ENCODE measurements around the gene IQCN.

DNA sequence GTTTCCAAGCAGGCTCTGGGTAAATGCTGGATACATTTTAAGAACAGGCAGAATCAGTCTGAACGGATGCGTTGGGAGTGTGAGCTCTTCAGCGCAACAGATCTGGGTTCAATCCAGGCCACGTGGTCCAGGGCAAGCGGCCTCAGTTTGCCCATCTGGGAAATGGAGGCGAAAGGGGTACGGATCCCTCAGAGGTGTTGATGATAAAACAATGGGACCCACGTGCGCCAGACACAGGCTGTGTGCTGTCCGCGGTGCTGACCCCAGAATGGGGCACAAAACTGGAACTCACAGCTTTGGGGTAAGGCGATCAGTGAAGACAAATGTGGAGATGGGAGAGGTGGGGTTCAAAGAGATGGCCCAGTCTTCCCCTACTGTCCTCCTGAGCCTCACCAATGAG, 34.9 kb downstream of the IQCN start:
- no peak for TF ChIP-seq ZBTB7A (IDR thresholded peaks at IDR 0.05; ENCODE audit: low read depth)
- no peak for TF ChIP-seq EGR1 (IDR thresholded peaks at IDR 0.05)
- TF ChIP-seq RAD21 (IDR thresholded peaks at IDR 0.05; ENCODE audit: low read depth): no peak
- no peak for TF ChIP-seq EP300 (IDR thresholded peaks at IDR 0.05; ENCODE audit: borderline replicate concordance)
- TF ChIP-seq, protein P1, sequence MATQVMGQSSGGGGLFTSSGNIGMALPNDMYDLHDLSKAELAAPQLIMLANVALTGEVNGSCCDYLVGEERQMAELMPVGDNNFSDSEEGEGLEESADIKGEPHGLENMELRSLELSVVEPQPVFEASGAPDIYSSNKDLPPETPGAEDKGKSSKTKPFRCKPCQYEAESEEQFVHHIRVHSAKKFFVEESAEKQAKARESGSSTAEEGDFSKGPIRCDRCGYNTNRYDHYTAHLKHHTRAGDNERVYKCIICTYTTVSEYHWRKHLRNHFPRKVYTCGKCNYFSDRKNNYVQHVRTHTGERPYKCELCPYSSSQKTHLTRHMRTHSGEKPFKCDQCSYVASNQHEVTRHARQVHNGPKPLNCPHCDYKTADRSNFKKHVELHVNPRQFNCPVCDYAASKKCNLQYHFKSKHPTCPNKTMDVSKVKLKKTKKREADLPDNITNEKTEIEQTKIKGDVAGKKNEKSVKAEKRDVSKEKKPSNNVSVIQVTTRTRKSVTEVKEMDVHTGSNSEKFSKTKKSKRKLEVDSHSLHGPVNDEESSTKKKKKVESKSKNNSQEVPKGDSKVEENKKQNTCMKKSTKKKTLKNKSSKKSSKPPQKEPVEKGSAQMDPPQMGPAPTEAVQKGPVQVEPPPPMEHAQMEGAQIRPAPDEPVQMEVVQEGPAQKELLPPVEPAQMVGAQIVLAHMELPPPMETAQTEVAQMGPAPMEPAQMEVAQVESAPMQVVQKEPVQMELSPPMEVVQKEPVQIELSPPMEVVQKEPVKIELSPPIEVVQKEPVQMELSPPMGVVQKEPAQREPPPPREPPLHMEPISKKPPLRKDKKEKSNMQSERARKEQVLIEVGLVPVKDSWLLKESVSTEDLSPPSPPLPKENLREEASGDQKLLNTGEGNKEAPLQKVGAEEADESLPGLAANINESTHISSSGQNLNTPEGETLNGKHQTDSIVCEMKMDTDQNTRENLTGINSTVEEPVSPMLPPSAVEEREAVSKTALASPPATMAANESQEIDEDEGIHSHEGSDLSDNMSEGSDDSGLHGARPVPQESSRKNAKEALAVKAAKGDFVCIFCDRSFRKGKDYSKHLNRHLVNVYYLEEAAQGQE (IDR thresholded peaks at IDR 0.05; ENCODE audit: low read depth): peak; percentile 94
- TF ChIP-seq YY1 (IDR thresholded peaks at IDR 0.05; ENCODE audit: low read depth): no peak
- no peak for TF ChIP-seq TAF1 (IDR thresholded peaks at IDR 0.05; ENCODE audit: low read depth)
- TF ChIP-seq, protein P2, sequence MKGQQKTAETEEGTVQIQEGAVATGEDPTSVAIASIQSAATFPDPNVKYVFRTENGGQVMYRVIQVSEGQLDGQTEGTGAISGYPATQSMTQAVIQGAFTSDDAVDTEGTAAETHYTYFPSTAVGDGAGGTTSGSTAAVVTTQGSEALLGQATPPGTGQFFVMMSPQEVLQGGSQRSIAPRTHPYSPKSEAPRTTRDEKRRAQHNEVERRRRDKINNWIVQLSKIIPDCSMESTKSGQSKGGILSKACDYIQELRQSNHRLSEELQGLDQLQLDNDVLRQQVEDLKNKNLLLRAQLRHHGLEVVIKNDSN (IDR thresholded peaks at IDR 0.05): peak; percentile 79
- no peak for TF ChIP-seq CEBPB (IDR thresholded peaks at IDR 0.05)
- no peak for TF ChIP-seq NFIC (IDR thresholded peaks at IDR 0.05)
- TF ChIP-seq CREB1 (IDR thresholded peaks at IDR 0.05; ENCODE audit: low read depth): no peak
